Measurements from ENCODE around the gene IL16.
A peak's percentile ranks its signal among the peaks of the same experiment; 100 is the strongest.
"Not testable (repeated sequence)": the region's sequence is repeated elsewhere in the genome, so short reads cannot be mapped to it uniquely, and the experiment has no call there.

Gene IL16

DNA sequence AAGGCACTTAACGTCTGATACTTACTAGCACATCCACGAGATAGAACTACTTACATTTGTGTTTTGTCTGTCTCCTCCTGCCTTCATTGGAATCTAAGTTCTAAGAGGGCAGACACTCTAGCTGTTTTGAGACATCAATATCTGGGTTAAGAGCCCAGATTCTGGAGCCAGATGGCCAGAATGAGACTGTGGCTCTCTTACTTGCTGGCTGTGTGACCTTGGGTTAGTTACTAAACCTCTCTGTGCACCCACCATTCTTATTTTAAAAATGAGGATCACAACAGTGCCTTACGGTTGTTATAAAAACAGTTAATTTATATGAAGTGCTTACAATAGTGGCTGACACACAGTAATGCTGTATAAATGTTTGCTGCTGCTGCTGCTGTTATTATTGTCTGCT, 119.6 kb downstream of the IL16 start:
- DNase-seq: no peak

DNA sequence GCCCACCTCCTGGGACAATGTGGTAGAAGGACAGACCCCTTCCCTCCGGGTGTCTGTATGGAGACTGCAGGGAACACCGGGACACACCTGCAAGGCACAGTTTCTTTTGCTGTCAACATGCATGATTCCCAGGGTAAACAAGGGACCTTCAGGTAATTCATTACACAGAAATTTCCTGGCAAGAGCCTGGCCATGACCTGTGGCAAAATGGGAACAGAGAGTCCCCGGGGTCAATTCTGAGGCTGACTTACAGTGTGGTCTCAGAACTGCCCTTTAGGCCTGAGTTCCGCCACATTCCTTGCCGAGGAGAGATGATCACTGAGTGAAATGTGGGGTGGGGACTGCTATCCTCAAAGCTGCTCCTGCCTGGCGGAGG, 121.0 kb downstream of the IL16 start:
- no peak for DNase-seq

DNA sequence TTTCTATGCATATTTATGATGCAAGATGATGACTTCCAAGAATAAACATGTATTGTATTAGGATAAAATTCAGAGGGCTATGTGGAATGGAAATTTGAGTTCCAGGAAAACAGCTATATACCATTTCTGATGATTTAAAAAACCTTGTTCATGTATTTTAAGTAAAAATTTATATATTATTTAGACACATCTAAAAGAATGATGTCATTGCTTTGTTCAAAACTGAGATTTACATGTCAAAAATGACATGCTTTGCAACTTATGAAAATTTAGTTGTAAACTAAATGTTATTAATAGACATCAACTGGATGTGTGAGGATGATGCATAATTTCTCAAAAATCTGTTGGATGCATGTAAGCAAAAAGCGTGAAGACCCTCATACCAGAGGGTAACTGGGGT, 125.0 kb downstream of the IL16 start:
- DNase-seq: no peak

DNA sequence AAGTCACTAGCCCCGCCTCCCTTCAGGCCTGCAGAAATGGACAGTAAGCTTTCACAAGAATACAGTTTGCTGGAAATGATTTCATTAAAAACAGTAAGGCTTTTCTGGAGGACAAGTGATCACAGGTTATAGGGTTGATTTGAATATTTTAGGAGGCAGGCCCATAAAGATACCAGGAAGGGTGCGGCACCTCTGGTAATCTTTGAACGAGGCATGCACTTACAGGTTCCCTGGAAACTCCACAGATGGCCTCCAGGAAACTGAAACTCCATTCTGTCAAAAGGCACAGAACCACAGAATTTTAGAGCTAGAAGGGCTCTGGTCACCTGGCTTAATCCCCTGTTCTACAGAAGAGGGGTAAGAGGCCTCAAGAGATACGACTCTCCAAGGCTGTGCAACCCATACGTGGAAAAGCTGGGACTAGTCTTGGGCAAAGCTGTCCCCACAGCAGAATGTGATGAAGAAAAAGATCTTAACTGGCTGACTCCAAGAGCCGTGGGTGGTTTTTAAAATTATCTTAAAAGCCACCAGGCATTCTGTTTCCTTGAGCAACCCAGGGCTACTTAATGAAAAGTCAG, 126.1 kb downstream of the IL16 start:
- no peak for DNase-seq

DNA sequence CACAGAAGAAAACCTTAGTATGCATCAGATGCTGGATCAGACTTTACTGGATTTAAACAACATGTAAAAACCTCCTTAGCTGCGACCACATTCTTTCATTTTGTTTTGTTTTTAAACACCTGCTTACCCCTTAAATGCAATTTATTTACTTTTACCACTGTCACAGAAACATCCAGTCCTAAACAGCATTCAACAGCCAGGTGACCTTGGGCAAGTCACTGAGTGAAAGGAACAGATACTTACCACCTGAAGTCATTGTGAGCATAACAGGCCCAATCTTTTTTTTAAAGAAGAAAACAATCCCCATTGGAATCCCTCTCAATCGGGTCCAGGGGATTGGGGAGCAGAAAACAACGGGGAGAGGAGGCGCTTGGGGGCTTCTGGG, 126.9 kb downstream of the IL16 start:
- DNase-seq: no peak

DNA sequence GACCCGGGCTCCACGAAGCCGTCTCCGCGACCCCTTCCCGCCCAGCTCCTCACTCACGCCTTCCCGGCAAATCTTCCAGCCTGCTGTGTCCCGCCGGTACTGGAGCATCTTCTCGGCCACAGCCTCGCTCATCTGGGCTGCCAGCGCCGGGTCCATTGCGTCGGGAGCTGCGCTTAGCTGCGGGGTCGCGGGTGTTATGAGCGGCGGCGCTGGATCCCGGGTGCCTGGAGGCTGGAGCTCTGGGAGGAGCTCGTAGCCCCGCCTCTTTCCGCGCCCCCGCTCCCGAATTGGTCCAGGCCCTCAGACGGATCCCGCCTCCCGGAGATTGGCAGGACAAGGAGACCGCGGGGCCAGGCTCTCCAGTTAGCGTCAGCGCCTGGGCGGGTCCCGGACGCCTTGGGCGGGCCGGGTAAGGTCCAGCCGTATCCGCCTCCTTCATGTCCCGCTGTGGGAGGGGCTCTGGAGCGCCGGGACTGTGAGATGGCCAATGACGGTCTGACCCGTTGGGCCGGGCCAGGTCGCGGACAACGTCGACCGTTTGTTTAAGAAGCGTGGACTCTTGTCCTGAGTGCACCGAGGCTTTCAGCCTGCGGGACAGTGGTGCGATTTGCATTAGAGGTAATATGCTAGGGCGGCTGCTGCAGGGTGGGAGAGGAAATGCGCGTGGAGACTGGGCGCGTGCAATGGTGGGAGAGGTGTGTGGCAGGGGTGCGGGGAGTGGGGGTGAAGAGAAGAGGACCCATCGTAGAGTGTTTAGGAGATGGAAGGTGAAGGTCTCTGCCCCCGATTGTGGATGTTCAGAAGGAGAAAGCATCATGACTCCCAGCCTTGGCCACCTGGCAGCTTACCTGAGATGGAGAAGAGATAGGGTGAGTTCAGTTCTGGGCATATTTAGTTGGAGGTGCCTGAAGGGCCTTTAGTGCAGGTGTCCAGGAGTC, 127.5 kb downstream of the IL16 start, which contains the start of gene STARD5:
Gene STARD5, minus strand, starts transcription at position 198 of the 938 bp plus-strand sequence. Its CDS starts 42 bp downstream, at position 156.
- DNase-seq: peak; percentile 84

DNA sequence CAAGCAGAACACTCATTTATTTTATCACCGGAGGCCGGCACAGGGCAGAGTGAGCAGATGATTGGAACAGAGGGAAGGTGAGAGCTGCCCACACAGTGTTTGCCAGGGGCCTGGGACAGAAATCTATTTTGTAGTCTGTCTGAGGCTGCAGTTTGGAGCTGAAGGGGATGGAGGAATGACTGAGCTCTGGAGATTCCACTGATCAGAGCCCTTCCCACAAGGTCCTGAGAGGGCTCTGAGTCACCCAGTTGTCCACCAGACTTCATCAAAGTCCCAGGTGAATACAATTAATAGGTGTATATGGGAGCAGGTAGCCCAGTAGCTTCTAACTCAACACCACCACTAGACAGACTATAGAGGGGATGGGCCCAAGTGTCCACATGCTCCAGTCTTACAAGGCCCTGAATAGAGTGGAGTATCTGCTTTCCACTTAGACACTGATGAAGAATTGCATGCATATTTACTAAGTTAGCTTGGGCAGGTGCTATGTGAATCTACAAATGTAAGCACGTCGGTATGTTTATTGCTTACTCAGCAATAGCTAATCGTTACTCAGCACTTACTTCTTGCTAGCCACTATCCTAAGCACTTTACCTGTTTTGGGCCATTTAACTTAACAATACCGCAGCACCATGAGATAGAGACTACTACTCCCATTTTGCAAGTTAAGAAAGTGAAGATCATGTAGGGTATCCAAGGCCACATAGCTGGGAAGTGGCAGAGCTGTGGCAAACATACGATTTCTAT, 130.0 kb downstream of the IL16 start:
- no peak for DNase-seq

DNA sequence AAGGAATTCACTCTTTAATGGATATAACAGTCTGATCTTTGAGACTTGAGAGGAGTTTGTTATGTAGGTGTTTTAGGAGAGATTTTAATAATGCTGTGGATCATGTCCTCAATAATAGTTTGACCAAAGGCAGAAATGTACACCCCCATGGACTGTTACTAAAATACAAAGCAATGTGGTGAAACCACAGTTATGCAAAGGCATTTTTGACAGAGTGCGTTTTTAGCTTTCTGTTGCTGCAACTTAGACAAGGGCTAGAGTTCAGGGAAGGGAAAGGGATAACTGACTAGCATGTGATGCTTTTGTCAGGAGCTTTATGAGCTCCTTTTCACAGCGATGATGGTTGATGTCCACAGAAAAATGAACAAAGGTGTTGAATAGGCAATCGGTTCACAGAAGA, 130.8 kb downstream of the IL16 start:
- DNase-seq: no peak

DNA sequence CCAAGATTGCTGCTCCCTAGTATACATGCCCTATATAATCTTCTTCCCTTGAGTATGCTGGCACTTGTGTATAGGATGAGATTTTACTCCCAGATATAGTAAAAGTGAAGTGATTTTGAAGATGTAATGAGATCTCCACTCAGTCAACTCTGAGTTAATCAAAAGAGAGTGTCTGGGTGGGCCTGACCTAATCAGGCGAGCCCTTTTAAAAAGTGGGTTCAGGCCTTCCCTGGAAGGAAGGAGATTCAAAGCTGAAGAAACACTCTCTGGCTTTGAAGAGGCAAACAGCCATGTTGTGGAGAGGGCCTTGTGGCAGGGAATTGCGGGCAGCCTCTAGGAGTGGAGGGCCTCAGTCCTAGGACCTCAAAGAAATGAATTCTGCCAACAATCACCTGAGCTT, 132.8 kb downstream of the IL16 start:
- no peak for DNase-seq

DNA sequence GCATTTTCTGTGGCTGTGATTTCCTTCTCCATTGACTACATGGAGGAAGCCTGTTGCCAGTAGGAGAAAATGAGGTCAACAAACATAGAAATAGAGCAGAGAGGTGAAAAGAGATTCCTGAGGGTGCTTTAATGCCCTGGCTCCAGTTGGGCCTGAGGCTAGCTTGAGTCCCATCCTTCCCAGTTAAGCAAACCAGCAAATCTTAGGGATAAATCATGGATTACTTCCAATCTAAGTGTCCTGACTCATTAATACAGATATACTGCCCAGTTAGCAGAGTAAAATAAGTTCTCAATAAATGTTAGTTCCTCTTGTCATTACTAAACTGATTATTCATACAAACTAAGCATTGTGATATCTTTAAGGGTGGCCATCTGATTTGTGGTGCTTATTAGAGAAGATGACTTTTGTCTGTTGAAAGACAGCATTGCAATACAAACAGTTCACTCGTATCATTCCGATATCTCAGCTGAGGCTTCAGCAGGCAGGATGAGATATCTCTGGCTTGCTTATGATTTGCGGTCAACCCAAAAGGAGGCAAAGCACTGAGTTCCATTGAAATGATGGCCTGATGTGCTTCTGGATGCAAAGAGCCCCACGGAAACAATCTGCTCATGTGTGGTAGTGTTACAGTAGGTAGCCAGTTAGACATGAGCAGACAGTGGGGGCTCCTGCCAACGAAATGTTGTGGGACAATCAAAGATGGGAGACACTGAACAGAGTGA, 133.8 kb downstream of the IL16 start:
- DNase-seq: no peak

DNA sequence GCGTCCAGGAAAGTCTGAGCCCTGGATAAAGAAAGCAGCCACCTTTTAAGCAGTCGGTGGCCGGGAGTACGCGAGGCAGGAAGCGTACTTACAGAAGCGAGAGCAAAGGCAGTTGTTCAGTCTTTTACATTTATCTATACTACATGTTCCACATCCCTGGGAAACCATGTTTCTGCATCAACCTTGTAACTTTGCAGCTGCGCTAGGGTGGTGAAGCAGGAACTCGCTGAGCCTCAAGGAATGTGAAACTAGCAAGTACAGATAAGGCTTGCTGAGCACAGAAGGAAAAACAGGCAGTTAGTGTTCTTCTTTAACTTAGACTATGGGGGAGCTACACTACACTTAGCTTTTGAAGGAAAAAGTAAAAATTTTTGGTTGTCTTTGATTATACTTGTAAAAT, 134.5 kb downstream of the IL16 start:
- not testable (repeated sequence) for DNase-seq

DNA sequence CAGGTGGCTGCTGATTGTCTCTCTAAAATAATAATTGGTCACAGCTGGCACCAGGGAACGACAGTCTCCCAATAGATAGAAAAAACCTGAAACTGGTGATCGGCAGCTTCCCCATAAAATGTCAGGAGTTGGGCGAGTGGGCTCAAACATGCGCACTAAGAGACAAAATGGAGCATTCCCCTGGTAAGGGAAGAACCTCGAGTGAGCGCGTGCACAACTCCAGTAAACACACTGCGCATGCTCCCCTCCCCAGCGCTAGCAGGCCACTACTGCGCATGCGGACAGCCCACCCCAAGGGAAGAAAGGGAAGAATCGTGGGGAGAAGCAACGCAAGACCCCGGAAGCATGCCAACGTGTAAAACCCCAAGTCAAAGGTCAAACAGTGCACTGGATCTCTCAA, 134.9 kb downstream of the IL16 start:
- no peak for DNase-seq

DNA sequence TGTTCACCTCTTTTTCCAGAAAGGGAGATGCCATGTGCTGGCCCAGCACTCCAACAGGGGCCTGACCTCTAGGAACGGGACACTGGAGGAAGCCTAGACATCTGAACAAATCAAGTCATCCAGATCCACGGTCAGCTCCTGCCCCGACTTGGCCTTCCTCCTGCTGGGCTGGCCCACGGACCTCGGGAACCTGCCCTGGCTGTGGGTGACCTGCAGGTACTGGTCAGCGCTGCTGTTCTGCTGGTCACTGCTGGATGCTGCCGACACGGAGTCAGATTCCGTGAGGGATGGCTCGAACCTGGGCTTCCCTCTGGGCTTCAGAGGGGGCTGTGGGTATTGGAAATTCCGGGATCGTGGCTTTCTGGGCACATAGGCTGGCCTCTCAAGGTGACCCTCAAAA, 135.6 kb downstream of the IL16 start:
- DNase-seq: no peak

DNA sequence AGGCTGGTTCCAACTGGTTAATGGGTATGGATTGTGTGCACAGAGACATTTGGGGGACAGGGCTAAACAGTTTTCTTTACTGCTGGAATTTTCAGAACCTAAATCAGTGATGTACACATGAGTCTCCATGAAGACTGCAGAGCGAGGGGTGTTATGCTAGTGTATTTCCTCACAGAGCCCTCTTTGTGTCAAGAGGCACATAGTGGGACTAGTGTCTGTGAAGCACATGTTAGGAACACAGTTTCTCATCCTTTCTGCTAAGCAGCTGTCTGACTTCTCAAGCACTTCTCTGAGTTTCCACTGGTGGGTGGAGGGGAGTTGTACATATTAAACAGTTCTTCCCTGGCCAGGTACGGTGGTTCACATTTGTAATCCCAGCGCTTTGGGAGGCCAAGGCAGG, 136.7 kb downstream of the IL16 start:
- no peak for DNase-seq

DNA sequence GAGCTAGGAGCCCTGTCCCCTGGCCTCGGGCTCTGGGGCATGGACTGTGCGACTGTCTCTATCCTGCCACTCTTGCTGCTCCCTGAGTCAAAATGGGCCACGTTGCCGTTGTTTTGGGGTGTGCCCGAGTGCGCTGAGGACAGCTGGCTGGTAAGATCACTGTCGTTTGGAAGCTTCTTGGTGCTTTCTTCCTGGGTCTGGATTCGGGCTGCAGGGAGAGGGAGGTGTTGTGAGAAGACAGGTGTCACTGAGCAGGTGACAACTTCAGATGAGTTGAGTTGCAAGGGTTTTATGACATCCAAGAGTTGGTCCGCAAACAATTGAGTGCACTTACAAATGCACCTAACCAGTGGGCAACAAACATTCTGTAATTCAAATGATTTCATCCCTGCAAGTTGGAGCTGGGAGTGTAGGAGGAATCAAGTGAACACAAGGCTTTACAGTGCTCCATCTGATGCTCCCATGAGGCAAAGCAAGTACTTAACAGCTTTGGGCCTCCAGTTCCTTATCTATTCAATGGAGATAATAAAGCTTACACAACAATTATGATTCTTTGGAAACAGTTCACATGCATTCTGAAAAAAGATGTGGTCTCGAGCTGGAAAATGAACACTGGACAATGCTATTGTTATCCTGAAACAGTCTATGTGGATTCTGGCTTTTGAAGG, 138.2 kb downstream of the IL16 start:
- DNase-seq: peak; percentile 74

DNA sequence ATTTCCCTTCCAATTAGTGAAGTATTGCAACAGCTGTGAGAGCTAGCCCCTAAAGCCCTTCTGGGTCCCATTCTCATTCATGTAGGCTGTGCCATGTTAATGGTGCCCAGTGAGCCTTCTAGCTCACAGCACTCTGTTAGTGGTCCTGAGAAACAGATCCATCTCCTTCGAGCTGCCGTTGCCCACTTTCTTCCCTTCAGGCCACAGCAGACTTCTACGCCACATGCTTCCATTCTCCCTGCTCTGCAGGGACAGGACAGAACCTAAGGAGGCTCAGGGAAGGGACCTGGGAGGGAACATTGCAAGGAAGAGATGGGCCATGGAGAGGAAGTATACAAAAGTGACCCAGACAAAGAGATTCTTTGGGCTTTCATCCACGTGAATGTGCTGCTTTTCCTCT, 139.0 kb downstream of the IL16 start:
- DNase-seq: no peak

DNA sequence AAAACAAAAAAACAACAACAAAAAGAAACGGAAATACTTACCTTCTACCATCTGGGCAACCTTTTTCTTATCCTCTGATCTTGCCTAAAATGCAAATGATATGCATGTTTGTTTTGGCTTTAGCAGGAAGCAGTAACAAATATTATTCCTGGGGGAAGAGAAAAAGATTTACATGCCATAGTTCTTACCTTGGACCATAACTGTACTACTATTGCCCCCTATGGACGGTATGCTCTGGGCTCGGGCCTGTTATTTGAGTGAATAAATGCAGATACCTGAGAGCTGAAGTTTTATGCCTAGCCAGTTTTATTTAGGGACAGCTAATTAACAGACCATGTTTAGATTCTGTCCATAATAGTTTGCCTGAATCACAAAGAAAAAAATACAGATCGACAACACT, 139.9 kb downstream of the IL16 start:
- no peak for DNase-seq

DNA sequence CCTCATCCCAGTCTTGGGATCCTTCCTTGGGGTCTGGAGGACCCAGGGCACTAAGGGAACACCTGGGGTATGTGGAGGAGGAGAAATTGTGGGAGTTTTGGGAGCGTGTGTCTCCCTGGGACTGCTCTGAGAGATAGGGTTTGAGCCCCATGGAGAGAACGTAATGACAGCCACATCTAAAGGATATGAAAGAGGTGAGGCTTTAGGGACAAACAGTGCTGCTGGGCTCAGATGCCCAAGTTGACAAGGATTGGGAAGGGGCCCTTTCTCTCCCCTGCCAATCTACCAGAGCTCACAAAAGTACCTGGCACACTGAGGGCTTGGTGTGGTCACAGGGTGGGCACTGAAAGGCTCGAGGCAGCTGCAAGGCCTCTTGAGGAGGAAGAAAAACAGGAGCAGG, 140.6 kb downstream of the IL16 start:
- no peak for DNase-seq

DNA sequence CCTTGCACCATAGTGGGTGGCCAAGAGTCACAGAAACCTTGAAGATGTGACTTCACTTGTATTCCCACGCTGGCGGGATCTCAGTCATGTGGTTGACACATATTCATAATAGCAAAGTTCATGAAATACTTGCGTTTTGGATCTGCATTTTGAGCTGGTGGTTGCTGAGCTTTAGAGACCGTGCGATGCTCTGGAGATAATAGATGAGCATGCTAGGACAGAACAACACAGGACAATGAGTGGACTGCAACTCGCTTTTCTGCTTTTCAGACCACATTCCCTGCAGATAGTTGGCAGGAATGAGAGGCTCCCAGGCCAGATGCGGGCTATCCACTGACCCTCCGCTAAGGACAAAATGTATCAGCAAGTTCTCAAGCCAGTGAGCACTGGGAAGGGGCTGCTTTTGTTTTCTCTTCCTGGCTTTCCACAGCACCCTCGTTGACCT, 141.1 kb downstream of the IL16 start:
- DNase-seq: no peak

DNA sequence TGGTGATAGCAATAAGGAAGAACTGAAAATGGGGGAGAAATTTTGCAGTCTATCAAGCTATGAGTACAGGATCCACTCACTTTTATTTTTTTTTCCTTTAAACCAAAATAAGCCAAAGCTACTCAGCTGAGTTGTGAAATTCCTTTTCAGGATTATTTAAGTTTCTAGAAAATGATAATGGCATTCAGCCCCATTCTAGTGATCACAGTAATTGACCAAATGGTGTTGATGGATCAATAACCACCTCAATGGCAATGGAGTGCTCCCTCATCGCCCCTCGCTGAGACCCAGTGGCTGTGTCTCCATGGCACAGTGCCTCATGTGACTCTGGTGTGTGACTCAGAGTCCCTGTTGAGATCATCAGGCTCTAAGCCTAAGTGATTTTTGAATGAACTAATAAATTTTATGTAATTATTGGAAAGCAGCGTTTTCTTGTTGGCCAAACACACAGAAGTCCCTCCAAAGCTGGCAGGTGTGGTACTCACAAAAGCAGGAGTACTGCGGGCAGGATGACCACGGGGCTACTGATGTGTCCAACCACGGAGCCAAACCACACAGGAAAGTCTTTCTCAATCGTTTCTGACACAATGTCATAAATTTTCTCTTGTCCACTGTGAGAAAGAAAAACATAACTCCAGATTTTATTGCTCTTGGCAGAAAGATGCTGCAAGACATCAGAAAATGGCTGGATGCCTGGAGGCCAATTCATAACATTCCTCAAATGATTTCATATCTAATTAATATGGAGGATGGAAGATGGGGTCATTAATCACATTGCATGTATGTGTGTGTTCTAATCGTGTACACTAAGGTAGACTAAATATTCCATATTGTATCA, 141.7 kb downstream of the IL16 start:
- no peak for DNase-seq

DNA sequence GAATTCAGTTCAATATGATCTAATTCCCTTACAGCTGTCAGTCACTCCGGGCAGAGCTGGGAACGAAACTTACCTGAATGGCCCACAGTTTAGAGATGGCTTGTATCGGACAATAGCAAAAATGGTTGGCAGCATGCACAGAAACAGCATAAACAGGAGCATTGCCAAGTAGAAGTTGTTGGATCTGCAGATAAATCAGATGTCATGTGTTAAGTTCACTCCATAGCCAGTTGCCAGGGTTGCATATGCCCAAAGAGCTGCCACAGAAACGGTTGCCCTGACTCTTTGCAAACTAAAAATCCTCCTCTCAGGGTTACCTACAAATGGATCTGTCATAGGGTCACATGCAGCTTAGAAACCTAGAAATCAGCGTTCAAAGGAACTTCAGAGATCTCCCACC, 142.6 kb downstream of the IL16 start:
- DNase-seq: no peak

DNA sequence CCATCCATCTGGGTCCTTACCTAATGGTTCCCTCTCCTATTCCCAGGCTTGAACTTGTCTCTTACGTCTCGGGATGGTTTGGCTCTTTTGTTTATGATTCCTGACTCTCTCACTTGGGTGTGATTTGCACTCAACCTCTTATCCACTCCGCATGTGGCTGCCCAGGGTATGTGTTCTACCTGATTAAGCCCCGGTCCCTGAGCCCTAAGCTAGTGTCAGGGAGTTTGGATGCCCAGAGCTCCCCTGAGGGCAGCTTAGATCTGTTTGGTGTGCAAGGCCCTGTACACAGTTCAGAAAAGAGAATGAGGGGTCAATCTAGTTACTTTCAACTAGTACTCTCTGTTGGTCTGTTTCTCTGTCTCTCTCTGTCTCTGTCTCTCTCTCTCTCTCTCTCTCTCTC, 143.2 kb downstream of the IL16 start:
- no peak for DNase-seq

Data from DMS79 (cell line).